Ovary (tissue), 10 donors: Measurements from ENCODE around the gene METTL3. TPM values are rescaled to one million over a fixed set of nuclear protein-coding genes. Genes with fewer than 3 reads are reported as not detected.

Experiments
- DNase-seq, 5 donors: peaks; one replicate each; pipeline ENCODE4 v3.0.0-alpha.2; 2019 to 2020
- H3K27ac ChIP-seq, 2 donors: fragments of 200-600 bp; one replicate each; pipeline versions ENCODE4 v1.5.1 to v1.8.0; 2019 to 2022
- H3K27me3 ChIP-seq: fragments of 200-600 bp; one replicate; pipeline ENCODE4 v1.8.0; 2022
- H3K36me3 ChIP-seq: fragments of 200-600 bp; sonication (generic); one replicate; pipeline ENCODE4 v1.5.1; 2019
- H3K4me1 ChIP-seq: one replicate; pipeline ENCODE4 v1.8.1; 2013; ENCODE audit warnings: mild to moderate bottlenecking, moderate library complexity; ENCODE audit not compliant: insufficient read depth
- H3K4me3 ChIP-seq: fragments of 200-600 bp; sonication (generic); one replicate; pipeline ENCODE4 v1.5.1; 2017
- H3K9me3 ChIP-seq, 2 donors: fragments of 200-600 bp in 1 of 2; sonication (generic) in 1 of 2; one replicate each; pipeline versions ENCODE4 v1.5.1 to v1.8.1; 2013 to 2019; ENCODE audit warnings: mild to moderate bottlenecking in 1 of 2, moderate library complexity in 1 of 2
- EP300 ChIP-seq: sonication (generic); formaldehyde crosslinking; IDR thresholded peaks from one replicate; pipeline ENCODE4 v1.6.1; 2017; ENCODE audit warnings: antibody characterized with exemption
- POLR2A ChIP-seq: fragments of 450-650 bp; IDR thresholded peaks from one replicate; pipeline ENCODE4 v1.6.1; 2017; ENCODE audit warnings: antibody characterized with exemption, mild to moderate bottlenecking, moderate library complexity
- WGBS, 3 donors: extraction: QIAGEN DNeasy Blood & Tissue Kit in 1 of 3; methylation state at CpG; one replicate each; pipeline versions ENCODE4 v1.1.5 to v1.1.7; 2013 to 2017; 5-methylcytosine and 5-hydroxymethylcytosine counted together
- intact Hi-C, 4 donors: fragments of 100-400 bp; cut with DNase I; formaldehyde crosslinking; loops; one replicate each; pipeline versions ENCODE4 v1.11.0 to v1.15.1; 2022 to 2023
- long read RNA-seq, 3 donors: library from polyadenylated mRNA in 2 of 3; unstranded in 2 of 3; transcript quantifications; one replicate each; pipeline ENCODE4 v2.0.0 and lab custom pipeline, GENCODE V29; 2021 to 2026
- polyA plus RNA-seq, 2 donors: library from polyadenylated mRNA; stranded (reverse); fragments of 200-250 nt in 1 of 2; fragments of 350-450 nt in 1 of 2; fragmentation: Illumina TruSeq in 1 of 2; extraction: RNeasy Lipid Tissue Mini Kit (QIAGEN cat#74804) in 1 of 2; gene quantifications; one replicate each; pipeline ENCODE4 v1.2.3, GENCODE V29; 2013 to 2014
- total RNA-seq, 7 donors: library from RNA; depleted of rRNA in 2 of 7; stranded (reverse); fragments of >200 nt in 2 of 7; fragmentation: NEBNext Ultra II Directional in 3 of 7; extraction: Animal tissue kit (Norgen Biotek cat#: 25700) in 3 of 7; gene quantifications; one replicate each; pipeline versions ENCODE4 v1.1.0 to v1.2.4, GENCODE V29; 2016 to 2023
- TF ChIP-seq, protein P1 (sequence below), 3 donors: fragments of 450-650 bp in 2 of 3; fragments of 200-600 bp in 1 of 3; IDR thresholded peaks; one replicate each; pipeline versions ENCODE4 v1.5.1 to v1.8.0; 2016 to 2022; ENCODE audit warnings: antibody characterized with exemption in 3 of 3, mild to moderate bottlenecking in 1 of 3
- donor health status: DM: no; HTN: no; CAD: no; lungs with moderate emphysema.
- donor health status: DM: no; HTN: no; CAD: no.
- donor health status: Bipolar disorder and iron deficiency.
- donor health status: DM: yes; HTN: yes; CAD: no.
- donor health status: DM: no; HTN: no; CAD: no.
- donor health status: DM: yes; HTN: yes; CAD: no.

Gene METTL3
- total RNA-seq (10 to 100 TPM; 40.4 to 61.5 (median 44.7) TPM), polyA plus RNA-seq (10 to 100 TPM; 36.3 to 37.0 TPM)
- long read RNA-seq, donor 1, transcript METTL3-207 (3 exons, 1,553 nt): minor isoform, 5 of 171 reads
- long read RNA-seq, donor 1, transcript METTL3-210 (9 exons, 2,124 nt): minor isoform, 11 of 171 reads
- long read RNA-seq, donor 1, transcript METTL3-201 (11 exons, 2,015 nt): major isoform, 54 of 171 reads
- long read RNA-seq, donor 1, partial matches to known transcripts: 11 of 171 reads
- long read RNA-seq, donor 1, other reads (novel, unspliced or antisense): 89 of 171 reads
- long read RNA-seq, donor 2, transcript METTL3-201 (11 exons, 2,015 nt): major isoform, 21 of 43 reads
- long read RNA-seq, donor 2, partial matches to known transcripts: 11 of 43 reads
- long read RNA-seq, donor 2, other reads (novel, unspliced or antisense): 6 of 43 reads
- long read RNA-seq, donor 3, transcript METTL3-201 (11 exons, 2,015 nt): major isoform, 25 of 60 reads
- long read RNA-seq, donor 3, partial matches to known transcripts: 4 of 60 reads
- long read RNA-seq, donor 3, other reads (novel, unspliced or antisense): 26 of 60 reads

GRCh38 chr14:21510735-21511657 is at the start of gene METTL3:
Gene METTL3, minus strand, starts transcription at chr14:21511340. Its CDS starts 117 bp downstream, at chr14:21511223.
- H3K4me1 ChIP-seq: peaks cover 2% of the 10 kb centered on the region
- no peaks in the 10 kb centered on the region for H3K9me3 ChIP-seq
- intact Hi-C loops: no loop called here
- 0% methylated on average over 52 to 53 of the region's 53 CpGs for WGBS, 3 donors
- H3K4me3 ChIP-seq: peak within 1 kb of the TSS; percentile 94
- TF ChIP-seq EP300: no peak
- TF ChIP-seq, protein P1, sequence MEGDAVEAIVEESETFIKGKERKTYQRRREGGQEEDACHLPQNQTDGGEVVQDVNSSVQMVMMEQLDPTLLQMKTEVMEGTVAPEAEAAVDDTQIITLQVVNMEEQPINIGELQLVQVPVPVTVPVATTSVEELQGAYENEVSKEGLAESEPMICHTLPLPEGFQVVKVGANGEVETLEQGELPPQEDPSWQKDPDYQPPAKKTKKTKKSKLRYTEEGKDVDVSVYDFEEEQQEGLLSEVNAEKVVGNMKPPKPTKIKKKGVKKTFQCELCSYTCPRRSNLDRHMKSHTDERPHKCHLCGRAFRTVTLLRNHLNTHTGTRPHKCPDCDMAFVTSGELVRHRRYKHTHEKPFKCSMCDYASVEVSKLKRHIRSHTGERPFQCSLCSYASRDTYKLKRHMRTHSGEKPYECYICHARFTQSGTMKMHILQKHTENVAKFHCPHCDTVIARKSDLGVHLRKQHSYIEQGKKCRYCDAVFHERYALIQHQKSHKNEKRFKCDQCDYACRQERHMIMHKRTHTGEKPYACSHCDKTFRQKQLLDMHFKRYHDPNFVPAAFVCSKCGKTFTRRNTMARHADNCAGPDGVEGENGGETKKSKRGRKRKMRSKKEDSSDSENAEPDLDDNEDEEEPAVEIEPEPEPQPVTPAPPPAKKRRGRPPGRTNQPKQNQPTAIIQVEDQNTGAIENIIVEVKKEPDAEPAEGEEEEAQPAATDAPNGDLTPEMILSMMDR (IDR thresholded peaks at IDR 0.05): no peak
- TF ChIP-seq POLR2A: peak; percentile 14
- peak within 1 kb of the TSS in 1 of 2 donors; percentile 54 for H3K27ac ChIP-seq
- peak; percentile 96 to 98 (median 97) for DNase-seq
- H3K27me3 ChIP-seq: no peaks in the 10 kb centered on the region
- no peaks in the 10 kb centered on the region for H3K36me3 ChIP-seq

DNA sequence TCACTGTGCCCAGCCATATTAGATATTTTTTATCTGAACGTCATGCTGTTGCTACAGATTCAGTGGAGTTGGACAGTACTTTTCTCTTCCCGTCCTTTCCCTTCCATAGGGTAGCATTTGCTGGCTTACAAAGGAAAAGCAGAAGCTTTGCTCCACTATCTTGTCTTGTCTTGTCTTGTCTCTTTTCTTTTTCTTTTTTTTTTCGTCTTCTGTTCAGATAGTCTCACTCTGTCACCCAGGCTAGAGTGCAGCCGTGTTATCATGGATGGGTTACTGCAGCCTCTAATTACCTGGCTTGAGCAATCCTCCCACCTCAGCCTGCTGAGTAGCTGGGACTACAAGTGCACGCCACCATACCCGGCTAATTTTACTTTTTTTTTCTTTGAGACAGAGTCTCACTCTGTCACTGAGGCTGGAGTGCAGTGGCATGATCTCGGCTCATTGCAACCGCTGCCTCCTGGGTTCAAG is 47.6 kb upstream of the METTL3 start:
- Histone ChIP-seq H3K36me3 (no peaks in the 10 kb centered on the region), H3K4me1 (no peaks in the 10 kb centered on the region), H3K4me3 (no peak overlapping the region), H3K9me3 (no peaks in the 10 kb centered on the region), H3K27me3 (no peaks in the 10 kb centered on the region), H3K27ac (no peak overlapping the region)
- 71 to 77% (median 72%) methylated on average over 8 of the region's 8 CpGs for WGBS, 3 donors
- DNase-seq: no peak
- intact Hi-C loops: loop anchor here in 1 of 4 donors (10.0 kb wide), 1 partner anchor 104 kb away; the partner anchor contains the start of gene CHD8
- TF ChIP-seq POLR2A: no peak
- TF ChIP-seq EP300: no peak
- TF ChIP-seq, protein P1 (IDR thresholded peaks at IDR 0.05): no peak

- Histone ChIP-seq H3K4me1 (no peaks in the 10 kb centered on the region), H3K9me3 (no peaks in the 10 kb centered on the region), H3K4me3 (peak overlapping the region; percentile 12), H3K36me3 (no peaks in the 10 kb centered on the region), H3K27ac (peak overlapping the region in 1 of 2 donors; percentile 56), H3K27me3 (no peaks in the 10 kb centered on the region)
- WGBS, 3 donors: 2 to 5% (median 3%) methylated on average over 11 of the region's 11 CpGs
- intact Hi-C loops: loop anchor here in 1 of 4 donors (10.0 kb wide), 1 partner anchor 102 kb away; the partner anchor contains the start of gene CHD8
- DNase-seq: peak; percentile 62 to 87 (median 71)
- TF ChIP-seq EP300: no peak
- TF ChIP-seq POLR2A: no peak
- TF ChIP-seq, protein P1 (IDR thresholded peaks at IDR 0.05): peak; percentile 70 to 86 (median 82)
Measured at GRCh38 chr14:21557084-21557901, 46.2 kb upstream of the METTL3 start.
